Stimulated activated CD4-positive, alpha-beta T cell treated with anti-CD3 and anti-CD28 coated beads, Interleukin-4, amount 100 ng/mL, for 48 hours (primary cell): ENCODE data around the gene PCNX3.

Source experiments
- DNase-seq, 2 donors: peaks; one replicate each; pipeline ENCODE4 v3.0.0-alpha.2; 2020; ENCODE audit warnings: low read depth in 2 of 2

The PCNX3 gene

GRCh38 chr11:65639623-65640482 is 24.3 kb downstream of the PCNX3 start:
- no peak for DNase-seq

GRCh38 chr11:65640483-65641296 is 25.1 kb downstream of the PCNX3 start:
- no peak for DNase-seq

DNA sequence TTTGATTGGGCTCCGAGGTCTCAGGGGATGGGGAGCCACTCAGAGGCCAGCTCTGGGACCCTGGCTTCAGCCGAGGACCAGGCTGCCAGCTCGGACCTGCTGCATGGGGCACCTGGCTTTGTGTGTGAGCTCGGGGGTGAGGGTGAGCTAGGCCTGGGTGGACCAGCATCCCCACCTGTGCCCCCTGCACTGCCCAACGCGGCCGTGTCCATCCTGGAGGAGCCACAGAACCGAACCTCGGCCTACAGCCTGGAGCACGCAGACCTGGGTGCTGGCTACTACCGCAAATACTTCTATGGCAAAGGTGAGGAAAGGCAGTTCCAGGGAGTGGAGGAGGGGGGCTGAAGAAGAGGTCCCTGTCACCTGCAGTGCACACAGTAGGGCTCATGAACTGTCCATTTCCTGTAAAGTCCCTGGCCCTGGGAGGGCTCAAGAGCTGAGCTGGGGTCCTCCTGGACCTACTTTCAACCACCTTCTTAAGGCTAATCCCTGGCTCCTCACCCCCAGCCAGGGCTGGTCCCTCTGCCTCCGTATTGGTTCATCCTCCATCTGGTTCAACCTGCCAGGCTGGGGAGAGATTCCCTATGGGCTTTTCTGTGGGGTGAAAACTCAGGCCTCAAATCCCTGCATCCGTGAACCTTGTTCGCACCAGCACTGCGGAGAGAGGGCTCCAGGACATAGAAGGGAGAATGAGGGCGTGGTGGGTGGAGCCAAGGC is 25.9 kb downstream of the PCNX3 start:
- no peak for DNase-seq

DNA sequence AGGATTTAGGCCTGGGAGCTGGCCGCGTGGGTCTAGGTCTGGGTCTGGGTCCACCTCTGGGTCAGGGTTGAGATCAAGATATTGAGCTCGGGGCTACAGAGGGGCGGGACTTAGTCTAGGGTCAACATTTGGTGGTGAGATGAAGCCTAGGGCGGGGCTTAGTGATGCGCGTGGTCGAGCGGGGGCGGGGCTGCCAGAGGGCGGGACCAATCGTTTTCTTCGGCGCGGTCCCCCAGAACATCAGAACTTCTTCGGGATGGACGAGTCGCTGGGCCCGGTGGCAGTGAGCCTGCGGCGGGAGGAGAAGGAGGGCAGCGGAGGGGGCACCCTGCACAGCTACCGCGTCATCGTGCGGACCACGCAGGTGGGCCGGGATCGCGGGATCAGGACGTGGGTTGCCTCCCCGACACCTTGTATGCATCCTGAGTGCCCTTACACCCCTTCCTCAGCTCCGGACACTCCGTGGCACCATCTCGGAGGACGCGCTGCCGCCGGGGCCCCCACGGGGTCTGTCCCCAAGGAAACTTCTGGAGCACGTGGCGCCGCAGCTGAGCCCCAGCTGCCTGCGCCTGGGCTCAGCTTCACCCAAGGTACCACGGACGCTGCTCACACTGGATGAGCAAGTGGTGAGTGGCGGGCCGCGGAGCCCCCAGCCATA is 26.6 kb downstream of the PCNX3 start:
- no peak for DNase-seq

DNA sequence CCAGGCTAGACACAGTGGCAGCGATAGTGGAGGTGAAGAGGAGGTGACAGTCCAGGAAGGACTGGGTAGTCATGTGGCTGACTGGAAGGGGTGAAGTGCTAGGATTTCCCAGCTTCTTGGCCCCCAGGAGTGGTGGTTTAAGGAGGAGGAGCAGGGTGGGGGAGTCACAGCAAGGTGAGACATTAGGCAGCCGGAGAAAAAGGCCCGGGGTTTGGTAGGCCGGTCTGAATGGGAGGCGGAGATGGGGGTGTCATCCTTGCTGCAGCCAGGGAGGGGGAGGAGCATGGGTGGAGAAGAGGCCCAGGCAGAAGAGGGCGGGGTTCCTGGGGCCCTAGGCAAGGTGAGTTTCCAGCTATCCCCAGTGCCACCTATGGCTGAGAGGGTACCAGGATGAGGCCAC is 28.4 kb downstream of the PCNX3 start:
- DNase-seq: no peak

DNA sequence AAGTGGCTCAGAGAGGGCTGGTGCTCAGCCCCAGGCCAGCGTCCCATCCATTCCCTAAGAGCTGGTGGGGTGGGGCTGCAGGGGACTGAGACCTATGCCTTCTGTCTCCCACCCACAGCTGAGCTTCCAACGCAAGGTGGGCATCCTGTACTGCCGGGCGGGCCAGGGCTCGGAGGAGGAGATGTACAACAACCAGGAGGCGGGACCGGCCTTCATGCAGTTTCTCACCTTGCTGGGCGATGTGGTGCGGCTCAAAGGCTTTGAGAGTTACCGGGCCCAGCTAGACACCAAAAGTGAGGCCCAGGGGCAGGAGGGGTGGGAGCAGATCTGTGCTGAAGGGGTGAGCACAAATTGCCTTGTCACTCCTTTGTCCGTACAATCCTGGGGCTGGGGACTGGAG is 29.3 kb downstream of the PCNX3 start:
- DNase-seq: no peak

- DNase-seq: no peak
Measured at GRCh38 chr11:65645710-65646109, 30.1 kb downstream of the PCNX3 start.

GRCh38 chr11:65646288-65646957 is 30.8 kb downstream of the PCNX3 start:
- no peak for DNase-seq

- no peak for DNase-seq
Measured at GRCh38 chr11:65646958-65647701, 31.6 kb downstream of the PCNX3 start.

- no peak for DNase-seq
Measured at GRCh38 chr11:65648997-65649493, 33.5 kb downstream of the PCNX3 start.

DNA sequence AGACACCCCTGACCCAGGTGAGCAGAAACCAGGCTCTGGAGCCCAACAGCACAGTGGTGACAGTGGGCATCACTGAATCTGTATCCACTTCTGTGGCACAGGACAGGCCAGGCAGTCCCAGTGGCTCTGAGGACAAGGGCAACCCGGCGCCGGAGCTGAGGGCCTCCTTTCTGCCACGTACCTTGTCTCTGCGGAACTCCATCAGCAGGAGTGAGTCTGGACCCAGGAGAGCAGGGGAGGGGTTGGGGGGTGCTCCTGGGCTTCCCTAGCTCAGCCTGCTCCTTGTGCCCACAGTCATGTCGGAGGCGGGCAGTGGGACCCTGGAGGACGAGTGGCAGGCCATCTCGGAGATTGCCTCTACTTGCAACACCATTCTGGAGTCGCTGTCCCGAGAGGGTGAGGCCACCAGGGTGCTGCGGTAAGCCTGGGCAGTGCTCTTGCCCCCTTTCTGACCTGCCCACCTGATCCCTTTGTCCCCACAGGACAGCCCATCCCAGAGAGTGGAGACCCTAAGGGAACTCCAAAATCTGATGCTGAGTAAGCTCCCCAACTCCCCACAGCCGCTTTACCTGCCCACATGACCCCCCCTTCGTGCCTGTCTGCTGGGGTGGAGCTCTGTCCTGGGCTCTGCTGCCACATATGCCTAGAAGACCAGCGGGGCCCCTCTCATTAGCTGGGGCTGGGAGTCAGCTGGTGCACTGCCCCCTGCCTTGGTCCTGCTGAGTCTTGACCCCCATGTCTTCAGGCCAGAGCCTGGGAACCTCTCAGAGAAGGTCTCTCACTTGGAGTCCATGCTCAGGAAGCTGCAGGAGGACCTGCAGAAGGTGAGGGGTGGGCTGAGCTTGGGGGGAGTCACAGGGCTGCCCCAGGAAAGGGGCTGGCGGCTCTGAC is 34.3 kb downstream of the PCNX3 start:
- DNase-seq: no peak

DNA sequence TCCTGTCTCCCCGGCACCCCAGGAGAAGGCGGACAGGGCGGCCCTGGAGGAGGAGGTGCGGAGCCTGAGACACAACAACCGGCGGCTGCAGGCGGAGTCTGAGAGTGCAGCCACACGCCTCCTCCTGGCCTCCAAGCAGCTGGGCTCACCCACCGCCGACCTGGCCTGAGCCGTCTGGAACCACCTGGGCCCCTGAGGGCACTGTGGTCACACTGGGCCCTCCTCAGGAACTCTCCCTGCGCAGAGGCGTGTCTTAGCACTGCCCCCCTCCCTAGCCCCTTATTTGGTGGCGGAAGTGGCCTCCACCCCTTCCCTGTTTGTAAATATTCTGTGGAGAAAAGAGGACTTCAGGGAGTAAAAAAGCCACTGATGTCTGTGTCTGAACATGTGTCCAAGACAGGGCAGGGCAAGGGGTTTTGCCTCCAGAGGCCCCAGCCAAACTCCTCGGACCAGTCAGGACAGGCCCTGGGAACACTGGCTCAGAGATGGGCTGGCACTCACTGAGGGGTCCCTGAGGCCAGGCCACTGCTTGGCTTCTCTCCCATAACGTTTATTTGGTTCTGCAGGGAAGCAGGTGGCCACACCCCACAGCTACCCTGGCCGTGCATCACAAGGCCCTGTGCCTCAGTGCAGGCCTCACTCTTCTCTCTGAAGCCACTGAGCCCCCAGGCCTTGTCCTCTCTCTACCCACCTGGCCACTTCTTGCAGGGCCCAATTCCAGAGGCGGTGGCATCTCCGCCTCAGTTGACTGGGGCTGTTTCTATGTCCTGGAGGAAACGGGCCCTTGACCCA is 35.2 kb downstream of the PCNX3 start:
- DNase-seq: no peak

GRCh38 chr11:65651339-65651588 is 35.7 kb downstream of the PCNX3 start:
- DNase-seq: no peak

DNA sequence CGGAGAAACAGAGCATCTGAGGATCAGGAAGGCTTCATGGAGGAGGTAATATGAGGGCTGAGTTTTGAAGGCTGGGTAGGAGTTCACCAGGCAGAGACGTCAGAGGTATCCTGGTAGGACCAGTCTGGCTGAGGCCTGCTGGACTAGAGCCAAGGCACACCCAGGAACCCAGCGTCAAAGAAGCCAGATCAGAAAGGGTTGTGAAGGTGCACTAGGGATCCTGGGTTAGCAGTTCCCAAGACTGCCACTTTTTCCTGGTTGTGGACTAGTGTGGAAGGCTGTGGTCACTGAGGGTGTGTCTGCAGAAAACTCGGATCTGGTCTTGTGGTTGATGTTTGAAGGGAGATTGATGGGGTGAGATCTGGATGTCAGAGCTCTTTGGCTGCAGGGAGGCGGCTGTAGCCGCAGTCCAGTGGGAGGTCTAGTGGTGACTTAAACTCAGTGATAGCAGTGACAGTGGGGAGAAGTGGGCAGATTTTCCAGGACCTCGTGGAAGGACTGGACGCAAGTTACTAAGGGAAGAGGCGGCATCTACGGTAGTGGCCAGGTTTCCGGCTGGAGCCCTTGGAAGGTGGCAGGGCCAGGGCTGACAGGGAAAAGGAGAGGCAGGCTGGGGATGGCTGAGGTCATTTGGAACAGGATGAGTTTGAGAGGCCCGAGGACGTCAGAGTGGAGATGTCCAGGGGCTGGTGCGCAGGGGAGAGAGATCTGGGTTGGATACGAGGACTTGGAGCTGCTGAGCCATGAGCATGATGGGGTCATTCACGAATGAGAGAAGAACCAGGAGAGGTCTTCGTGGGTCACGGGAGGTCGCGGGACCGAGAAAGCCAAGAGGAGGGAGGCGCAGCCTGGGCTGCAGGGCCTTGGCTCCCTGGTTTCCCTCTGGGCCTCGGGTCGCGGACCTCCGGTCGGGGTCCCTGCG is 36.3 kb downstream of the PCNX3 start:
- no peak for DNase-seq

DNA sequence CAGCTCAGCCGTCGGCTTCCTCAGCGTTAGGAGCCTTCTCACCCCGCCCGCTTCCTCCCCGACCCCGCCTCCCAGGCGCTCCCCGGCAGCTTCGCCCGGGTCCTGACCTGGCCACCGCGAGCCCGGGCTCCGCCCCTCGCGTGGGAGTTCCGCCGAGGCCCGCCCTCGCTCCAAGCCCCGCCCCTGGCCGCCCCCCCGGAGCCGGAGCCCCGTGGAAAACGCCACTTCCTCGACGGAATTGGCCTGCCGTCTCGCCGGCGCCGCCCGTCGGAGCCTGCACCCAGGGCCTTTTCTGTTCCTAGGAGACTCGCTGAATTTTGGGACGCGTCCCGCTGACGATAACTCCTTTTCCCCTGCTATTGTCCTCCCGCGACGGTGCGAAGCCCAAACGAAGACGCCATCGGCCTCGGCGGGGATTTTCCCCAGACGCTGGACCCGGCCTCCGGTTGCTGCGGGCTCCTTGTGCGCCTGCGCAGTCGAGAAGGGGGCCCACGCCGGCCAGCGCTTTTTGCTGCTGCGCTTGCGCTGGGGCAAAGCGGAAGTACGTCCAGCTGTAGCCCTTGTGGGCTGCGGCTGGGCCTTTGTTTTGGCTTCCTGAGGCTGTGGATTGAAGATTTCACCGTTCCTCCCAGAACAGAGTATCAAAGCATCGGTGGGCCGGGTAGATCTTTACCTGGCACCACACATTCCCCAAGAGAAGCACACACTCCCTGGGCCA is 37.1 kb downstream of the PCNX3 start:
- DNase-seq: peak; percentile 94 to 95

DNA sequence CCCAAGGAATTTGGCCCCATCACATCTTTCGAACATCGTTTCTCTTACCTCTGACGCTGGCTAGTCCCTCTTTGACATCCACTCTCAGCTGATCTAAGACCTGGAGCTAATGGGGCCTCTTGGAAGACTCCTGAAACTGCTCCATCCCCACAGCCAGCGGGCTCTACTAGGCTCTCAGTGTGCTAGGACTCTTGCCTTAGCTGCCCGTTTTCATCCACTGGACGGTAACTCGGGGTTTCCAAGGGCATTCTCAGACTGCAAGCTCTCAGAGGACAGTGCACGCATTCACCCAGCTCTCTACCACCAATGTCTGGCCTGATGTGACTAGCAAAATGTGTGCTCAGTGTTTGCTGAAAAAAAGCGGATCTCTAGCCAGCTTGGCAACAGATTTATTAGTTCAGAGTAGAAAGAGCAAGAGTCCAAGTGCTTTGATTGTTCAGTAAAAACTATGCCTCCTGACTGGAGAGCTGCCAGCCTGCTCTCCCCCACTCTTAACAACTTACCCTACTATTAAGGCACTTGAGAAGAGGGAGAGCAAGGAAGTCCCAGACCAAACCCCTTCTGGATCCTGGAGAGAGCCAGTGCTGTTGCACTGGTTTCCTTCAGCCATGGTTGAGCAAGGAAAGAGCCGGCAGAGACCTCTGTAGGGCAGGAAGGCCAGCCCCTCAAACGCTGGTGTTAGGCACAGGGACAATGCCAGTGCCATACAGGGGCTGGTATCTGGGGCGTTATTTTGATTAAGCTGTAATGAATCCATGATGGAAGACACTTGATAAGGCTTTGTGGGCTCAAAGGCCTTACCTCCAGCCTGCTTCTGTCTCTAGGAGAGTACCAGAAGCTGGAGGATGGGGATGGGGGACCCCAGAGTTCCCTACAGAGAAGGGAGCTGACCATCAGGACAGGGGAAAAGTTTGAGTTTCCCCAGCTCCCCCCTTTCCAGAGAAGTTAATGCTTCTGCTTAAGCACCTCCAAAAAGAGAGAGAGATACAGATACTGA is 38.0 kb downstream of the PCNX3 start:
- DNase-seq: no peak
